Stomach (tissue), 4 donors: Measurements from ENCODE around the gene PTPRM.

Experiments
- CTCF ChIP-seq, 7 experiments: fragments of 450-650 bp in 4 of 7; fragments of 200-600 bp in 3 of 7; sonication (generic) in 3 of 7; IDR thresholded peaks; one replicate each; pipeline ENCODE4 v1.5.1; 2016 to 2019; ENCODE audit warnings: antibody characterized with exemption in 7 of 7, control low read depth in 2 of 7, mild to moderate bottlenecking in 1 of 7
- POLR2A ChIP-seq, 4 donors: fragments of 450-650 bp; IDR thresholded peaks; one replicate each; pipeline ENCODE4 v1.6.1; 2016; ENCODE audit warnings: antibody characterized with exemption in 4 of 4, control low read depth in 2 of 4, mild to moderate bottlenecking in 1 of 4, moderate library complexity in 1 of 4
- POLR2AphosphoS5 ChIP-seq, 3 donors: sonication (generic); formaldehyde crosslinking; IDR thresholded peaks; one replicate each; pipeline ENCODE4 v1.6.1; 2016; ENCODE audit warnings: antibody characterized with exemption in 3 of 3

GRCh38 chr18:8413751-8414150, 846.6 kb downstream of the PTPRM start:
- TF ChIP-seq POLR2A (IDR thresholded peaks at IDR 0.05) (no peak), CTCF (IDR thresholded peaks at IDR 0.05) (no peak), POLR2AphosphoS5 (IDR thresholded peaks at IDR 0.05) (no peak)
